HEK293T (cell line): Measurements from ENCODE around the gene SWI5.

Experiments
- BHLHE40 ChIP-seq: fragments of 450-650 bp; IDR thresholded peaks from 2 replicates; pipeline ENCODE4 v1.6.1; 2016; ENCODE audit warnings: mild to moderate bottlenecking, moderate library complexity, borderline replicate concordance
- LEF1 ChIP-seq: fragments of 450-650 bp; IDR thresholded peaks from 2 replicates; pipeline ENCODE4 v1.6.1; 2017; ENCODE audit warnings: mild to moderate bottlenecking, borderline replicate concordance
- SP1 ChIP-seq: fragments of 450-650 bp; IDR thresholded peaks from 2 replicates; pipeline ENCODE4 v1.6.1; 2017

GRCh38 chr9:128335914-128336313 lies 59.8 kb downstream of the SWI5 start:
- TF ChIP-seq BHLHE40: no peak
- no peak for TF ChIP-seq SP1
- TF ChIP-seq LEF1: no peak
